ENCODE results near the gene ZFP90.

DNA sequence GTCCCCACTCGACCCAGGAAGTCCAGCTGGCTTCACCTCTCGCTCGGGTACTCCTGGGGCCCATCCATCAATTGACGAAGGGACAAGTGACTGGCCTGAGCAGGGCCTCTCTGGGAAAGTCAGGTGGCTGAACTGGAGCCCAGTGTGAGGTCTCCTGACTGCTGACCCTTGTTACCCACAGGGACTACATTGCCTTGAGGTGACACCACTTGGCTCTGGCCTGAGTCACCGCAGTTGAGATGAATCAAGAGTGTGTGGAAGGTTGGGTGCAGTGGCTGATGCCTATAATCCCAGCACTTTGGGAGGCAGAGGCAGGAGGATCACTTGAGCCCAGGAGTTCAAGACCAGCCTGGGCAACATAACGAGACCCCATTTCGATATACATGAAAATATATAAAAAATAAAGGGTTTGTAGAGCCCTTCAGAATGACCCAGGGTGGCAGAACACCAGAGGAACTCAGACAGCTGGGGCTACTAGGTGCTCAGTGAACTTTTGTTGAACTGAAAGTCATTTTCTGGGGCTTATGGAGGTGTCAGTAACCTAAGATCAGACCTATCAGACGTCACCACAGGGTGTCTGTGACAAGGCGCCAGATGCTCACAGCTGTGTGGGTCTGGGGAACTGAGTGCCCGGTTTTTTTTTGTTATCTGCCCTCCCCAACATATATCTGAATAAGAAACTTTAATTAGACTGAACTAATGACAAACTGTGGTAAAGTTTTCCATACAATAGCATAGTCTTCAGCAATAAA is 14.8 kb upstream of the ZFP90 start:
- TF ChIP-seq CC2D1A (IDR thresholded peaks at IDR 0.05) (no peak), MAFF (IDR thresholded peaks at IDR 0.05; ENCODE audit: low read length) (no peak), ZNF507 (tag; conservative IDR thresholded peaks at IDR 0.05) (no peak)
- TF ChIP-seq, protein P1, sequence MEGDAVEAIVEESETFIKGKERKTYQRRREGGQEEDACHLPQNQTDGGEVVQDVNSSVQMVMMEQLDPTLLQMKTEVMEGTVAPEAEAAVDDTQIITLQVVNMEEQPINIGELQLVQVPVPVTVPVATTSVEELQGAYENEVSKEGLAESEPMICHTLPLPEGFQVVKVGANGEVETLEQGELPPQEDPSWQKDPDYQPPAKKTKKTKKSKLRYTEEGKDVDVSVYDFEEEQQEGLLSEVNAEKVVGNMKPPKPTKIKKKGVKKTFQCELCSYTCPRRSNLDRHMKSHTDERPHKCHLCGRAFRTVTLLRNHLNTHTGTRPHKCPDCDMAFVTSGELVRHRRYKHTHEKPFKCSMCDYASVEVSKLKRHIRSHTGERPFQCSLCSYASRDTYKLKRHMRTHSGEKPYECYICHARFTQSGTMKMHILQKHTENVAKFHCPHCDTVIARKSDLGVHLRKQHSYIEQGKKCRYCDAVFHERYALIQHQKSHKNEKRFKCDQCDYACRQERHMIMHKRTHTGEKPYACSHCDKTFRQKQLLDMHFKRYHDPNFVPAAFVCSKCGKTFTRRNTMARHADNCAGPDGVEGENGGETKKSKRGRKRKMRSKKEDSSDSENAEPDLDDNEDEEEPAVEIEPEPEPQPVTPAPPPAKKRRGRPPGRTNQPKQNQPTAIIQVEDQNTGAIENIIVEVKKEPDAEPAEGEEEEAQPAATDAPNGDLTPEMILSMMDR (IDR thresholded peaks at IDR 0.05 in 2 of 3, conservative IDR thresholded peaks at IDR 0.05 in 1 of 3; ENCODE audit: insufficient read depth in 2 of 3, low read depth in 1 of 3, low read length in 3 of 3): no peak

All from K562 (cell line).